GM12874 (cell line): Measurements from ENCODE around the gene TFAP2D.

ENCODE experiments used
- CTCF ChIP-seq: IDR thresholded peaks from 2 replicates; pipeline ENCODE4 v1.5.1; 2011; ENCODE audit warnings: low read depth, mild to moderate bottlenecking, control low read depth, low read length, moderate library complexity; ENCODE audit not compliant: insufficient read depth

Gene TFAP2D

GRCh38 chr6:50713226-50713625, at the start of gene TFAP2D:
TSS of gene TFAP2D (plus strand) at chr6:50713526. CDS start at chr6:50714056, 530 bp downstream.
- no peak for TF ChIP-seq CTCF

- TF ChIP-seq CTCF, result no peak
Observed at GRCh38 chr6:50663806-50664205, 49.5 kb upstream of the TFAP2D start.

- no peak for TF ChIP-seq CTCF
Observed at GRCh38 chr6:50666089-50666488, 47.2 kb upstream of the TFAP2D start.

GRCh38 chr6:50681213-50681824, 32.0 kb upstream of the TFAP2D start:
- TF ChIP-seq CTCF, result no peak

- no peak for TF ChIP-seq CTCF
Observed at GRCh38 chr6:50689210-50689609, 24.1 kb upstream of the TFAP2D start.

GRCh38 chr6:50691814-50692495, 21.4 kb upstream of the TFAP2D start:
- TF ChIP-seq CTCF, result no peak

- TF ChIP-seq CTCF, result no peak
Observed at GRCh38 chr6:50698546-50698945, 14.8 kb upstream of the TFAP2D start.
